Measurements from ENCODE around the gene ACY1.

The ACY1 gene

GRCh38 chr3:51953445-51953844, 29.9 kb upstream of the ACY1 start:
- DNase-seq (ENCODE audit: low read depth in 1 of 2, low spot score in 1 of 2) = peak in 1 of 2 experiments; percentile 78
- H3K27me3 ChIP-seq (ENCODE audit: insufficient read depth, poor library complexity, severe bottlenecking) = no peaks in the 10 kb centered on the region

GRCh38 chr3:51954105-51954504, 29.2 kb upstream of the ACY1 start:
- Histone ChIP-seq H3K27ac (replicated peaks) (no peak overlapping the region), H3K27me3 (ENCODE audit: insufficient read depth, poor library complexity, severe bottlenecking) (no peaks in the 10 kb centered on the region), H3K4me3 (replicated peaks; ENCODE audit: insufficient read depth, low read length) (no peak overlapping the region)
- peak in 1 of 2 experiments; percentile 63 for DNase-seq (ENCODE audit: low read depth in 1 of 2, low spot score in 1 of 2)
- no peak for TF ChIP-seq CTCF (IDR thresholded peaks at IDR 0.05; ENCODE audit: insufficient read depth, low read length)
- peak; percentile 97 for TF ChIP-seq SPI1 (IDR thresholded peaks at IDR 0.05; ENCODE audit: borderline replicate concordance, low read depth)

More at GRCh38 chr3:51953445-51953844, 29.9 kb upstream of the ACY1 start:
- Histone ChIP-seq H3K4me3 (replicated peaks; ENCODE audit: insufficient read depth, low read length) (no peak overlapping the region), H3K27ac (replicated peaks) (no peak overlapping the region)
- no peak for TF ChIP-seq REST (IDR thresholded peaks at IDR 0.05; ENCODE audit: insufficient replicate concordance, low read depth)
- TF ChIP-seq CTCF (IDR thresholded peaks at IDR 0.05; ENCODE audit: insufficient read depth, low read length) = no peak
- peak; percentile 56; the same call in 1 of the 2 replicates for TF ChIP-seq GABPA (IDR thresholded peaks at IDR 0.05; ENCODE audit: low read depth)
- TF ChIP-seq SPI1 (IDR thresholded peaks at IDR 0.05; ENCODE audit: borderline replicate concordance, low read depth) = peak; percentile 81
- no peak for TF ChIP-seq POLR2AphosphoS5 (IDR thresholded peaks at IDR 0.05; ENCODE audit: low read depth)

GRCh38 chr3:51954713-51955112, 28.6 kb upstream of the ACY1 start:
- TF ChIP-seq POLR2AphosphoS5 (IDR thresholded peaks at IDR 0.05; ENCODE audit: low read depth) (no peak), GABPA (IDR thresholded peaks at IDR 0.05; ENCODE audit: low read depth) (no peak), REST (IDR thresholded peaks at IDR 0.05; ENCODE audit: insufficient replicate concordance, low read depth) (no peak), CTCF (IDR thresholded peaks at IDR 0.05; ENCODE audit: insufficient read depth, low read length) (no peak), SPI1 (IDR thresholded peaks at IDR 0.05; ENCODE audit: borderline replicate concordance, low read depth) (no peak)
- no peak overlapping the region for H3K27ac ChIP-seq (replicated peaks)
- no peaks in the 10 kb centered on the region for H3K27me3 ChIP-seq (ENCODE audit: insufficient read depth, poor library complexity, severe bottlenecking)
- no peak overlapping the region for H3K4me3 ChIP-seq (replicated peaks; ENCODE audit: insufficient read depth, low read length)
- no peak for DNase-seq (ENCODE audit: low read depth in 1 of 2, low spot score in 1 of 2)
